ENCODE results near the gene PTPRN2.

Gene PTPRN2

GRCh38 chr7:157558061-157558460 lies 1029.6 kb downstream of the PTPRN2 start:
- no peak for DNase-seq (ENCODE audit: low read depth in 2 of 2)

- no peak for DNase-seq (ENCODE audit: low read depth in 2 of 2)
These were observed 1030.4 kb downstream of the PTPRN2 start for GRCh38 chr7:157557263-157557662.

GRCh38 chr7:157556642-157556944 lies 1031.0 kb downstream of the PTPRN2 start:
- no peak for DNase-seq (ENCODE audit: low read depth in 2 of 2)

GRCh38 chr7:157555944-157556641 lies 1031.5 kb downstream of the PTPRN2 start:
- no peak for DNase-seq (ENCODE audit: low read depth in 2 of 2)

GRCh38 chr7:157555313-157555712 lies 1032.3 kb downstream of the PTPRN2 start:
- no peak for DNase-seq (ENCODE audit: low read depth in 2 of 2)

- no peak for DNase-seq (ENCODE audit: low read depth in 2 of 2)
These were observed 1033.0 kb downstream of the PTPRN2 start for GRCh38 chr7:157554393-157555238.

GRCh38 chr7:157553256-157553655 lies 1034.4 kb downstream of the PTPRN2 start:
- DNase-seq (ENCODE audit: low read depth in 2 of 2): no peak

- DNase-seq (ENCODE audit: low read depth in 2 of 2): no peak
These were observed 1035.2 kb downstream of the PTPRN2 start for GRCh38 chr7:157552295-157552993.

- no peak for DNase-seq (ENCODE audit: low read depth in 2 of 2)
These were observed 1036.1 kb downstream of the PTPRN2 start for GRCh38 chr7:157551325-157552070.

GRCh38 chr7:157550300-157551275 lies 1037.0 kb downstream of the PTPRN2 start:
- no peak for DNase-seq (ENCODE audit: low read depth in 2 of 2)

GRCh38 chr7:157549612-157550299 lies 1037.9 kb downstream of the PTPRN2 start:
- no peak for DNase-seq (ENCODE audit: low read depth in 2 of 2)

- DNase-seq (ENCODE audit: low read depth in 2 of 2): no peak
These were observed 1038.8 kb downstream of the PTPRN2 start for GRCh38 chr7:157548691-157549303.

GRCh38 chr7:157547611-157548010 lies 1040.0 kb downstream of the PTPRN2 start:
- no peak for DNase-seq (ENCODE audit: low read depth in 2 of 2)

GRCh38 chr7:157547102-157547501 lies 1040.5 kb downstream of the PTPRN2 start:
- no peak for DNase-seq (ENCODE audit: low read depth in 2 of 2)

- no peak for DNase-seq (ENCODE audit: low read depth in 2 of 2)
These were observed 1042.0 kb downstream of the PTPRN2 start for GRCh38 chr7:157545681-157546060.

GRCh38 chr7:157544980-157545680 lies 1042.5 kb downstream of the PTPRN2 start:
- no peak for DNase-seq (ENCODE audit: low read depth in 2 of 2)

GRCh38 chr7:157544226-157544625 lies 1043.4 kb downstream of the PTPRN2 start:
- no peak for DNase-seq (ENCODE audit: low read depth in 2 of 2)

GRCh38 chr7:157543791-157544190 lies 1043.8 kb downstream of the PTPRN2 start:
- no peak for DNase-seq (ENCODE audit: low read depth in 2 of 2)

- DNase-seq (ENCODE audit: low read depth in 2 of 2): no peak
These were observed 1044.3 kb downstream of the PTPRN2 start for GRCh38 chr7:157543276-157543675.

Measured in stimulated activated CD8-positive, alpha-beta memory T cell treated with anti-CD3 and anti-CD28 coated beads, Interleukin-15, amount 100 ng/mL, for 48 hours (primary cell).